CD14-positive monocyte (primary cell): ENCODE measurements around the gene ZNF641. TPM values are rescaled to one million over a fixed set of nuclear protein-coding genes. Genes with fewer than 3 reads are reported as not detected.

ENCODE experiments used
- DNase-seq, 3 donors: peaks; one replicate each; pipeline ENCODE4 v3.0.0-alpha.2; 2011 to 2022
- H2AFZ ChIP-seq: 2 replicates; pipeline ENCODE4 v1.6.0; 2012; ENCODE audit warnings: mild to moderate bottlenecking, low read depth, low read length, inconsistent platforms; ENCODE audit not compliant: insufficient read depth, poor library complexity, severe bottlenecking
- H3K27ac ChIP-seq, 2 donors: 1 replicate in 1 of 2; 2 replicates in 1 of 2; pipeline ENCODE4 v1.5.1; 2012 to 2013; ENCODE audit warnings: low read length in 2 of 2, control low read depth in 1 of 2, inconsistent platforms in 1 of 2, low read depth in 1 of 2, mild to moderate bottlenecking in 1 of 2
- H3K27me3 ChIP-seq, 2 donors: one replicate each; pipeline versions ENCODE4 v1.6.0 to v1.6.1; 2011 to 2013; ENCODE audit warnings: low read length in 2 of 2; ENCODE audit not compliant: control insufficient read depth in 2 of 2, insufficient read depth in 2 of 2
- H3K36me3 ChIP-seq, 2 donors: replicated peaks in 1 of 2; 1 replicate in 1 of 2; 2 replicates in 1 of 2; pipeline versions ENCODE4 v1.5.1 to v1.6.1; 2012 to 2013; ENCODE audit warnings: low read length in 2 of 2, control low read depth in 1 of 2, inconsistent platforms in 1 of 2, mild to moderate bottlenecking in 1 of 2; ENCODE audit not compliant: insufficient read depth in 2 of 2, control insufficient read depth in 1 of 2
- H3K4me1 ChIP-seq, 2 donors: 1 replicate in 1 of 2; 2 replicates in 1 of 2; pipeline versions ENCODE4 v1.5.1 to v1.6.1; 2012 to 2013; ENCODE audit warnings: low read length in 2 of 2, control low read depth in 1 of 2, inconsistent platforms in 1 of 2, mild to moderate bottlenecking in 1 of 2, moderate library complexity in 1 of 2; ENCODE audit not compliant: insufficient read depth in 2 of 2, control insufficient read depth in 1 of 2
- H3K4me2 ChIP-seq: replicated peaks from 2 replicates; pipeline ENCODE3; 2012; ENCODE audit warnings: low read length, moderate library complexity, mild to moderate bottlenecking; ENCODE audit not compliant: poor library complexity, severe bottlenecking; ENCODE audit errors: extremely low read depth
- H3K4me3 ChIP-seq, 3 experiments: fragments of 200-600 bp in 1 of 3; sonication (generic) in 1 of 3; replicated peaks in 1 of 3; 1 replicate in 2 of 3; 2 replicates in 1 of 3; pipeline ENCODE4 v1.5.1; 2011 to 2013; ENCODE audit warnings: low read length in 3 of 3, mild to moderate bottlenecking in 3 of 3, control low read depth in 2 of 3, low read depth in 2 of 3, inconsistent platforms in 1 of 3, moderate library complexity in 1 of 3
- H3K79me2 ChIP-seq: 2 replicates; pipeline ENCODE4 v1.6.0; 2012; ENCODE audit warnings: mild to moderate bottlenecking, control low read depth, inconsistent platforms, low read length, moderate library complexity; ENCODE audit not compliant: insufficient read depth
- H3K9ac ChIP-seq: 2 replicates; pipeline ENCODE4 v1.6.0; 2017; ENCODE audit warnings: low read length, mild to moderate bottlenecking; ENCODE audit not compliant: insufficient read depth, poor library complexity, severe bottlenecking
- H3K9me3 ChIP-seq, 2 donors: replicated peaks in 1 of 2; 1 replicate in 1 of 2; 2 replicates in 1 of 2; pipeline versions ENCODE4 v1.5.1 to v1.6.1; 2012 to 2013; ENCODE audit warnings: low read length in 2 of 2, control low read depth in 1 of 2; ENCODE audit not compliant: control insufficient read depth in 1 of 2, insufficient read depth in 1 of 2
- H4K20me1 ChIP-seq: 2 replicates; pipeline ENCODE4 v1.6.0; 2012; ENCODE audit warnings: mild to moderate bottlenecking, low read length, control low read depth, moderate library complexity; ENCODE audit not compliant: insufficient read depth
- H3K27ac Mint-ChIP-seq, 7 donors: one replicate each; pipeline ENCODE4 v1.8.0; 2020; ENCODE audit warnings: mild to moderate bottlenecking in 7 of 7, mixed read lengths in 7 of 7, moderate library complexity in 6 of 7, inconsistent platforms in 2 of 7
- H3K27me3 Mint-ChIP-seq, 3 donors: one replicate each; pipeline ENCODE4 v1.8.0; 2021 to 2022; ENCODE audit warnings: low read depth in 3 of 3, mild to moderate bottlenecking in 3 of 3, mixed read lengths in 3 of 3, moderate library complexity in 3 of 3, inconsistent platforms in 1 of 3
- H3K36me3 Mint-ChIP-seq, 2 donors: one replicate each; pipeline ENCODE4 v1.8.0; 2020; ENCODE audit warnings: mixed read lengths in 2 of 2, inconsistent platforms in 1 of 2, mild to moderate bottlenecking in 1 of 2
- H3K4me1 Mint-ChIP-seq: one replicate; pipeline ENCODE4 v1.8.0; 2020; ENCODE audit warnings: mild to moderate bottlenecking, mixed read lengths
- H3K4me3 Mint-ChIP-seq, 2 donors: one replicate each; pipeline ENCODE4 v1.8.0; 2020; ENCODE audit warnings: mild to moderate bottlenecking in 2 of 2, mixed read lengths in 2 of 2, moderate library complexity in 1 of 2
- H3K9me3 Mint-ChIP-seq, 7 donors: one replicate each; pipeline ENCODE4 v1.8.0; 2020 to 2022; ENCODE audit warnings: mixed read lengths in 7 of 7, mild to moderate bottlenecking in 6 of 7, moderate library complexity in 6 of 7, inconsistent platforms in 2 of 7
- CTCF ChIP-seq: fragments of 200-600 bp; IDR thresholded peaks from one replicate; pipeline ENCODE4 v1.8.0; 2022; ENCODE audit warnings: antibody characterized with exemption, mild to moderate bottlenecking
- WGBS: methylation state at CpG from one replicate; pipeline ENCODE4 v1.1.5; 2013; ENCODE audit warnings: missing lambda C conversion rate; ENCODE audit not compliant: insufficient coverage; 5-methylcytosine and 5-hydroxymethylcytosine counted together
- intact Hi-C, 2 donors: fragments of 100-400 bp; cut with micrococcal nuclease; formaldehyde crosslinking; loops; one replicate each; pipeline versions ENCODE4 v1.15.0 to v1.15.1; 2023
- polyA plus RNA-seq, 3 donors: library from polyadenylated mRNA; depleted of rRNA in 1 of 3; unstranded in 2 of 3; stranded (reverse) in 1 of 3; fragments of 300-500 nt in 2 of 3; fragments of >200 nt in 1 of 3; fragmentation: Illumina TruSeq in 2 of 3; gene quantifications; 1 replicate in 2 of 3; 2 replicates in 1 of 3; pipeline ENCODE4 v1.2.3, GENCODE V29; 2012 to 2021

Gene ZNF641
- polyA plus RNA-seq, 3 donors = 12.1 to 21.7 (median 12.6) TPM

GRCh38 chr12:48296586-48297282, 54.0 kb downstream of the ZNF641 start:
- Histone ChIP-seq H3K4me1 (peaks cover 8 to 16% of the 10 kb centered on the region in 2 donors), H3K27ac (peak overlapping the region in 1 of 2 donors; percentile 34), H3K79me2 (no peaks in the 10 kb centered on the region), H3K4me3 (peak overlapping the region; percentile 50 to 77 (median 52)), H3K9me3 (no peaks in the 10 kb centered on the region), H2AFZ (peak overlapping the region; percentile 88), H3K4me2 (peak overlapping the region; percentile 81), H3K36me3 (no peaks in the 10 kb centered on the region), H3K9ac (peak overlapping the region; percentile 62), H3K27me3 (no peaks in the 10 kb centered on the region), H4K20me1 (no peaks in the 10 kb centered on the region)
- peaks cover 0 to 4% (median 3%) of the 10 kb centered on the region in 3 donors for H3K27me3 Mint-ChIP-seq
- peaks cover 21% of the 10 kb centered on the region for H3K4me1 Mint-ChIP-seq
- peak overlapping the region; percentile 8 to 82 (median 45) for H3K27ac Mint-ChIP-seq
- intact Hi-C loops = no loop called here
- DNase-seq = peak; percentile 25 to 35 (median 28)
- WGBS = 6% methylated on average over 23 of the region's 30 CpGs
- H3K36me3 Mint-ChIP-seq = no peaks in the 10 kb centered on the region
- H3K9me3 Mint-ChIP-seq = no peaks in the 10 kb centered on the region
- peak overlapping the region; percentile 89 to 97 for H3K4me3 Mint-ChIP-seq
- no peak for TF ChIP-seq CTCF

- DNase-seq = peak in 1 of 3 donors; percentile 16
- no peak for TF ChIP-seq CTCF
- Histone ChIP-seq H3K4me2 (no peak overlapping the region), H3K27me3 (no peaks in the 10 kb centered on the region), H3K4me3 (no peak overlapping the region), H3K9ac (no peak overlapping the region), H4K20me1 (no peaks in the 10 kb centered on the region), H3K36me3 (no peaks in the 10 kb centered on the region), H3K9me3 (no peaks in the 10 kb centered on the region), H3K27ac (no peak overlapping the region), H3K79me2 (no peaks in the 10 kb centered on the region), H3K4me1 (peaks cover 6 to 14% of the 10 kb centered on the region in 2 donors), H2AFZ (no peak overlapping the region)
- intact Hi-C loops = no loop called here
- peaks cover 0 to 3% of the 10 kb centered on the region in 2 donors for H3K36me3 Mint-ChIP-seq
- no peaks in the 10 kb centered on the region for H3K9me3 Mint-ChIP-seq
- H3K27ac Mint-ChIP-seq = no peak overlapping the region
- WGBS = no CpG with 5 or more reads among the region's 2 CpGs
- H3K4me3 Mint-ChIP-seq = no peak overlapping the region
- peaks cover 3 to 4% (median 3%) of the 10 kb centered on the region in 3 donors for H3K27me3 Mint-ChIP-seq
- peaks cover 21% of the 10 kb centered on the region for H3K4me1 Mint-ChIP-seq
Observed at GRCh38 chr12:48292040-48292439, 58.7 kb downstream of the ZNF641 start.
